Prostate gland (tissue), 2 donors: Measurements from ENCODE around the gene RYR2. TPM values are rescaled to one million over a fixed set of nuclear protein-coding genes. Genes with fewer than 3 reads are reported as not detected.

Experiments used
- DNase-seq: peaks from one replicate; pipeline ENCODE4 v3.0.0-alpha.2; 2019; ENCODE audit warnings: low spot score
- H3K27ac ChIP-seq, 2 donors: fragments of 200-600 bp; sonication (generic); 2 replicates each; pipeline ENCODE4 v1.5.1; 2017 to 2019
- H3K27me3 ChIP-seq: fragments of 200-600 bp; sonication (generic); replicated peaks from 2 replicates; pipeline ENCODE4 v1.5.1; 2019; ENCODE audit not compliant: insufficient read depth
- H3K36me3 ChIP-seq, 2 donors: fragments of 200-600 bp; sonication (generic); 1 replicate in 1 of 2; 2 replicates in 1 of 2; pipeline versions ENCODE4 v1.5.1 to v1.8.1; 2017 to 2019
- H3K4me1 ChIP-seq: fragments of 200-600 bp; sonication (generic); replicated peaks from 2 replicates; pipeline ENCODE4 v1.5.1; 2019
- H3K4me3 ChIP-seq, 2 donors: fragments of 200-600 bp; sonication (generic); 2 replicates each; pipeline ENCODE4 v1.5.1; 2017 to 2019
- H3K9me3 ChIP-seq: fragments of 200-600 bp; sonication (generic); 2 replicates; pipeline ENCODE4 v1.5.1; 2017
- POLR2A ChIP-seq: fragments of 450-650 bp; IDR thresholded peaks from one replicate; pipeline ENCODE4 v1.6.1; 2016; ENCODE audit warnings: antibody characterized with exemption, mild to moderate bottlenecking
- POLR2AphosphoS5 ChIP-seq: sonication (generic); formaldehyde crosslinking; IDR thresholded peaks from one replicate; pipeline ENCODE4 v1.6.1; 2017; ENCODE audit warnings: antibody characterized with exemption
- WGBS: methylation state at CpG from one replicate; pipeline ENCODE4 v1.1.5; 2018; 5-methylcytosine and 5-hydroxymethylcytosine counted together
- intact Hi-C: fragments of 100-400 bp; cut with DNase I; formaldehyde crosslinking; loops from one replicate; pipeline ENCODE4 v1.14.2; 2022
- total RNA-seq, 2 donors: library from RNA; depleted of rRNA; stranded (reverse); fragments of >200 nt; gene quantifications; one replicate each; pipeline ENCODE4 v1.1.0, GENCODE V29; 2016
- TF ChIP-seq, protein P1 (sequence below), 4 experiments: fragments of 200-600 bp in 2 of 4; fragments of 450-650 bp in 2 of 4; sonication (generic) in 2 of 4; IDR thresholded peaks; 1 replicate in 3 of 4; 2 replicates in 1 of 4; pipeline ENCODE4 v1.5.1; 2016 to 2019; ENCODE audit warnings: antibody characterized with exemption in 4 of 4, mild to moderate bottlenecking in 2 of 4, moderate library complexity in 2 of 4

Gene RYR2
- total RNA-seq, 2 donors from 2014 or later = 2.9 to 6.7 TPM

DNA sequence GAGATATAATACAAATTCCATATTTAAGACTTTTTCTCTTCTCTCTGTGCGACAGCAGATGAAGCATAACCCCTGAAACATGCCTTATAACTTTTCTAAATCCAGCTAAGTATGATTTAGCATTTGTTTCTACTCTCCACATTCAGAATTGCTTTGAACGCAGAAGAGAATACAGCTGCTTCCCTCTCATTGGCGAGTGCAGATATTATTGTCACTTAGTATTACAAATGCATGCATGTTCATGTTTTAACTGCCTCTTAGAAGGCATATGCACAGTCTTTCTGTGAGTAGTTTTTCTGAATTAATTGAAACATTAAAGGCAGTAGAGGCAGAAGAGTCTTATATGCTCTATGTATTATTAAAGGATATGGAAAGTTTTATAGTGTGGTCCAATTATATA is 631.6 kb downstream of the RYR2 start:
- Histone ChIP-seq H3K36me3 (no peaks in the 10 kb centered on the region), H3K27ac (no peak overlapping the region), H3K4me3 (no peak overlapping the region), H3K27me3 (no peaks in the 10 kb centered on the region), H3K4me1 (no peaks in the 10 kb centered on the region), H3K9me3 (no peaks in the 10 kb centered on the region)
- intact Hi-C loops = no loop called here
- no peak for DNase-seq
- 78% methylated on average over 3 of the region's 3 CpGs for WGBS
- TF ChIP-seq, protein P1, sequence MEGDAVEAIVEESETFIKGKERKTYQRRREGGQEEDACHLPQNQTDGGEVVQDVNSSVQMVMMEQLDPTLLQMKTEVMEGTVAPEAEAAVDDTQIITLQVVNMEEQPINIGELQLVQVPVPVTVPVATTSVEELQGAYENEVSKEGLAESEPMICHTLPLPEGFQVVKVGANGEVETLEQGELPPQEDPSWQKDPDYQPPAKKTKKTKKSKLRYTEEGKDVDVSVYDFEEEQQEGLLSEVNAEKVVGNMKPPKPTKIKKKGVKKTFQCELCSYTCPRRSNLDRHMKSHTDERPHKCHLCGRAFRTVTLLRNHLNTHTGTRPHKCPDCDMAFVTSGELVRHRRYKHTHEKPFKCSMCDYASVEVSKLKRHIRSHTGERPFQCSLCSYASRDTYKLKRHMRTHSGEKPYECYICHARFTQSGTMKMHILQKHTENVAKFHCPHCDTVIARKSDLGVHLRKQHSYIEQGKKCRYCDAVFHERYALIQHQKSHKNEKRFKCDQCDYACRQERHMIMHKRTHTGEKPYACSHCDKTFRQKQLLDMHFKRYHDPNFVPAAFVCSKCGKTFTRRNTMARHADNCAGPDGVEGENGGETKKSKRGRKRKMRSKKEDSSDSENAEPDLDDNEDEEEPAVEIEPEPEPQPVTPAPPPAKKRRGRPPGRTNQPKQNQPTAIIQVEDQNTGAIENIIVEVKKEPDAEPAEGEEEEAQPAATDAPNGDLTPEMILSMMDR (IDR thresholded peaks at IDR 0.05) = no peak
- TF ChIP-seq POLR2A (no peak), POLR2AphosphoS5 (no peak)

DNA sequence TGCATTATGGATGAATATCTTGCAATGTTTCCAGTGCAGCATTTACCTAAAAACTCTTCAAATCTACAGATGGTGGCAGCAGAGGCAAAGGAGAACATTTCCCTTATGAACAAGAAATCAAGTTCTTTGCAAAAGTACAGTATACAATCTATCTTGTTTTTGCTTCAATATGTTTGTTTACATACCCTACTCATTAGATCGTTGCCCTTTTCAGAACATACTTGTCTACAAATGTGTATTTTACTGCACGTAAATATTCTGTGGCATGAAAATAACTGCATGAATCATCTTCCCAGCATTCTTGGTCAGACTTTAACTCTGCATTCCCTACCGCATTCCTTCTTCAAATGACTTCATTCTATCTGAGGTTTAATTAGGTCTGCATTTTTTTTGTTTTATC is 636.0 kb downstream of the RYR2 start:
- no peak for DNase-seq
- Histone ChIP-seq H3K27me3 (no peaks in the 10 kb centered on the region), H3K4me1 (no peaks in the 10 kb centered on the region), H3K27ac (no peak overlapping the region), H3K36me3 (no peaks in the 10 kb centered on the region), H3K4me3 (no peak overlapping the region), H3K9me3 (no peaks in the 10 kb centered on the region)
- no peak for TF ChIP-seq POLR2A
- TF ChIP-seq, protein P1 (IDR thresholded peaks at IDR 0.05) = no peak
- no peak for TF ChIP-seq POLR2AphosphoS5
- 15% methylated on average over 3 of the region's 3 CpGs for WGBS
- intact Hi-C loops = no loop called here

DNA sequence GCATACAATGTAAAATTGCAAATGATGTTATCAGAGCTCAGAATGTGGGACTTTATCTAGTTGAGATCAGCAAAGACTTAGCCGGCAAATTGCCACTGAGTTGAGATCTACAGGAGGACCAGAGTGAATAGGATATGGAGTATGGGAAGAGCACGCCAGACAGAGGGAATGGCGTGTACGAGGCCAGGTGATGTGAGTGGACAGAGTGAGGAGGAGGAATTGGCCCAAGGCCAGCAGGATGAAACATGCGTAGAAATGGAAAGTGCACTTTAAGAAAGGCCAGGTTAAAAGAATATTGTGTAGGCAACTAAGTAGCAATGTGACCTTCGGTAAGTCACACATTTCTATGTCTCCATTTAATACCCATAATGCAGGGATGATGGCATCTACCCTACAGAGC is 637.7 kb downstream of the RYR2 start:
- H3K27me3 ChIP-seq = no peaks in the 10 kb centered on the region
- H3K4me3 ChIP-seq = no peak overlapping the region
- no peak for DNase-seq
- intact Hi-C loops = no loop called here
- no peaks in the 10 kb centered on the region for H3K4me1 ChIP-seq
- no peak overlapping the region for H3K27ac ChIP-seq
- no peak for TF ChIP-seq POLR2A
- TF ChIP-seq, protein P1 (IDR thresholded peaks at IDR 0.05) = no peak
- TF ChIP-seq POLR2AphosphoS5 = no peak
- no peaks in the 10 kb centered on the region for H3K36me3 ChIP-seq
- WGBS = 71% methylated on average over 6 of the region's 6 CpGs
- H3K9me3 ChIP-seq = no peaks in the 10 kb centered on the region

DNA sequence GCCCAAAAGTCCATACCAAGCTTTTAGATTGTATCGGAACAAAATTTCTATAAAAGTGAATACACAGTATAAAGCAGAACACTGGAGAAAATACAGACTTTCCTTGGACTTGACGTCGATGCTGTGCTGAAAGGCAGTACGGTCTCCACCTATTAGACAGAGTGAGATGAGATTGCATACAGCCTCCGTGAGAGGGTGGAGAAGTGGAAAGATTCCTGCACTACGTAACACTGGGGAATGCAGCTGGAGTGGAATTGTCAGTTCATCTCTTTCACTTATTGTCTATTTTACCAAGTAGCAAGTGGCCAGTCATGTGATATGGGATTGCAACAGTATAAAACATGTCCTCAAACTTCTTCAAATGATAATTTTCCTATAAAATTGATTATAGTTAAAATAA is 639.2 kb downstream of the RYR2 start:
- no peak for DNase-seq
- Histone ChIP-seq H3K27ac (no peak overlapping the region), H3K27me3 (no peaks in the 10 kb centered on the region), H3K9me3 (no peaks in the 10 kb centered on the region), H3K36me3 (no peaks in the 10 kb centered on the region), H3K4me1 (no peaks in the 10 kb centered on the region), H3K4me3 (no peak overlapping the region)
- 78% methylated on average over 6 of the region's 6 CpGs for WGBS
- intact Hi-C loops = no loop called here
- no peak for TF ChIP-seq POLR2A
- TF ChIP-seq POLR2AphosphoS5 = no peak
- TF ChIP-seq, protein P1 (IDR thresholded peaks at IDR 0.05) = no peak

DNA sequence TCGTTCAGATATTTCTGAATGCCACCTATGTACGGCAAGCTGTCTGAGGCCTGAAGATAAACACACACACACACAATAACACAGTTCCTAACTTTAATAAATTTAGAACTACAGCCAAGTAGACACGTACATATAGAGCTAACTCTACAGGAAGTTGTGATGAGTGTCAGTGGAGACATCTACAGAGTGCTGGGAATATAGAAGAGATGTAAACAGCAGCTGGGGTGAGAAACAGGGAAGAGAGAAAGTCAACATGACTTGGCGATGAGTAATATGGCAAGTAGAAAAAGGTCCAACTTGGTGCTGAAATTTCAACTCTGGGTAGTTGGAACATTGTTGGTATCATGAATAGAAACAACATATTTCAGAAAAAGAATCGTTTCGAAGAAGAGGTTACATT is 642.3 kb downstream of the RYR2 start:
- Histone ChIP-seq H3K9me3 (no peaks in the 10 kb centered on the region), H3K4me3 (no peak overlapping the region), H3K36me3 (no peaks in the 10 kb centered on the region), H3K4me1 (no peaks in the 10 kb centered on the region), H3K27ac (no peak overlapping the region), H3K27me3 (no peaks in the 10 kb centered on the region)
- intact Hi-C loops = no loop called here
- no peak for DNase-seq
- whole genome bisulfite sequencing = 89% methylated on average over 6 of the region's 6 CpGs
- TF ChIP-seq, protein P1 (IDR thresholded peaks at IDR 0.05) = no peak
- no peak for TF ChIP-seq POLR2A
- TF ChIP-seq POLR2AphosphoS5 = no peak
